Mesendoderm (in vitro differentiated cells): ENCODE results near the gene ADARB2.
A peak's percentile ranks its signal among the peaks of the same experiment; 100 is the strongest.

Source experiments
- DNase-seq: peaks from one replicate; pipeline ENCODE4 v3.0.0; 2013
- H2AK5ac ChIP-seq: 2 replicates; pipeline ENCODE4 v1.6.1; 2013; ENCODE audit warnings: low read length, inconsistent platforms
- H2BK120ac ChIP-seq: 2 replicates; pipeline ENCODE4 v1.6.1; 2013; ENCODE audit warnings: low read depth, mild to moderate bottlenecking, low read length, moderate library complexity, mixed read lengths
- H2BK15ac ChIP-seq: replicated peaks from 2 replicates; pipeline ENCODE4 v1.6.1; 2013; ENCODE audit warnings: low read depth, mild to moderate bottlenecking, moderate library complexity
- H2BK5ac ChIP-seq: 2 replicates; pipeline ENCODE4 v1.6.1; 2013; ENCODE audit warnings: low read length, inconsistent platforms
- H3K18ac ChIP-seq: 2 replicates; pipeline ENCODE4 v1.6.1; 2013; ENCODE audit warnings: mild to moderate bottlenecking, low read length, mixed read lengths
- H3K23ac ChIP-seq: one replicate; pipeline ENCODE4 v1.6.1; 2013; ENCODE audit warnings: low read length
- H3K27ac ChIP-seq: 2 replicates; pipeline ENCODE4 v1.5.1; 2013; ENCODE audit warnings: low read depth, mild to moderate bottlenecking, inconsistent platforms, low read length, moderate library complexity
- H3K27me3 ChIP-seq: 2 replicates; pipeline ENCODE4 v1.6.1; 2013; ENCODE audit warnings: low read length, control low read depth, mild to moderate bottlenecking, inconsistent platforms; ENCODE audit not compliant: insufficient read depth, poor library complexity
- H3K36me3 ChIP-seq: 2 replicates; pipeline ENCODE4 v1.6.1; 2013; ENCODE audit warnings: low read length, inconsistent platforms; ENCODE audit not compliant: control insufficient read depth, insufficient read depth
- H3K4ac ChIP-seq: one replicate; pipeline ENCODE4 v1.6.1; 2013; ENCODE audit warnings: low read depth, mild to moderate bottlenecking, low read length, moderate library complexity
- H3K4me1 ChIP-seq: 2 replicates; pipeline ENCODE4 v1.6.1; 2013; ENCODE audit warnings: low read depth, low read length, inconsistent platforms; ENCODE audit not compliant: control insufficient read depth
- H3K4me2 ChIP-seq: 2 replicates; pipeline ENCODE4 v1.6.1; 2013; ENCODE audit warnings: low read length
- H3K4me3 ChIP-seq: 2 replicates; pipeline ENCODE4 v1.5.1; 2013; ENCODE audit warnings: mild to moderate bottlenecking, low read length
- H3K56ac ChIP-seq: one replicate; pipeline ENCODE4 v1.6.1; 2013; ENCODE audit warnings: low read length
- H3K79me1 ChIP-seq: 2 replicates; pipeline ENCODE4 v1.6.1; 2013; ENCODE audit warnings: low read length, inconsistent platforms
- H3K79me2 ChIP-seq: 2 replicates; pipeline ENCODE4 v1.6.1; 2013; ENCODE audit warnings: mild to moderate bottlenecking, low read length; ENCODE audit not compliant: control insufficient read depth, insufficient read depth
- H3K9ac ChIP-seq: 2 replicates; pipeline ENCODE4 v1.6.1; 2013; ENCODE audit warnings: low read length, inconsistent platforms
- H4K5ac ChIP-seq: one replicate; pipeline ENCODE4 v1.6.1; 2013; ENCODE audit warnings: low read length
- H4K8ac ChIP-seq: one replicate; pipeline ENCODE4 v1.6.1; 2013; ENCODE audit warnings: low read depth, mild to moderate bottlenecking, control low read depth, low read length, moderate library complexity
- WGBS: extraction: QIAGEN DNeasy Blood & Tissue Kit; methylation state at CpG from one replicate; pipeline ENCODE4 v1.1.7; 2013; ENCODE audit warnings: low lambda C conversion rate, missing lambda C conversion rate; ENCODE audit not compliant: insufficient coverage; ENCODE audit errors: extremely low coverage; 5-methylcytosine and 5-hydroxymethylcytosine counted together

Gene ADARB2

DNA sequence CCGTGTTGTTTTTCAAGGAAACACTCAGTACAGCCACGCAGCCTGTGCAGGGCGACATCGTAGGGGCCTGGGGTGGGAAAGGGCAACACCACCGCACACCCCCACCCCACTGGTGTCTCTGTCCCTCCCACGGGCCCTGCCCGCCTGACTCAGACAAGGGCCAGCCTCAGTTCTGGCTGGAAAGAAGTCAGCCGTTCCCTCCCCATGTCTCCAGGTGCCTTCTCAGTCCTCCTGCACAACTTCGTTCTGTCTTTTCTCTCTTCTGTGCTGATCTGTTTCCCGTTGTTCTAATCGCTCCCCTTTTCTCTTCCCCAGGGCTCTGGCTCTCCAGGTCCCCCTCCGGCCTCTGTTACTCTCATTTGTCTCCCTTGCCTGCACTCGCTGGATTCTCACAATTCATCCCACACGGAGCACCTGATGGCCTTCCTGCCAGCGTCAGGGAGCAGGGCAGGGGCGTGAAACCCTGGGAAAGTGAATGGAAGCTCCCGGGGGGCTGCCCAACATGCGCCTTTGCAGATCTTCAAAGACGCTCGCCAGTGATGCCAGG, 583.4 kb downstream of the ADARB2 start:
- Histone ChIP-seq H3K9ac (no peak overlapping the region), H3K4ac (no peak overlapping the region), H2AK5ac (no peak overlapping the region), H3K4me3 (no peak overlapping the region), H4K5ac (no peak overlapping the region), H3K27me3 (no peaks in the 10 kb centered on the region), H3K27ac (no peak overlapping the region), H3K23ac (no peak overlapping the region), H3K56ac (peak overlapping the region; percentile 25), H3K4me2 (no peak overlapping the region), H3K18ac (no peak overlapping the region), H4K8ac (no peak overlapping the region), H3K79me1 (no peaks in the 10 kb centered on the region), H2BK5ac (no peak overlapping the region), H2BK120ac (no peak overlapping the region), H2BK15ac (no peak overlapping the region), H3K36me3 (no peaks in the 10 kb centered on the region), H3K79me2 (no peaks in the 10 kb centered on the region), H3K4me1 (no peaks in the 10 kb centered on the region)
- no CpG with 5 or more reads among the region's 20 CpGs for WGBS
- DNase-seq, result no peak

DNA sequence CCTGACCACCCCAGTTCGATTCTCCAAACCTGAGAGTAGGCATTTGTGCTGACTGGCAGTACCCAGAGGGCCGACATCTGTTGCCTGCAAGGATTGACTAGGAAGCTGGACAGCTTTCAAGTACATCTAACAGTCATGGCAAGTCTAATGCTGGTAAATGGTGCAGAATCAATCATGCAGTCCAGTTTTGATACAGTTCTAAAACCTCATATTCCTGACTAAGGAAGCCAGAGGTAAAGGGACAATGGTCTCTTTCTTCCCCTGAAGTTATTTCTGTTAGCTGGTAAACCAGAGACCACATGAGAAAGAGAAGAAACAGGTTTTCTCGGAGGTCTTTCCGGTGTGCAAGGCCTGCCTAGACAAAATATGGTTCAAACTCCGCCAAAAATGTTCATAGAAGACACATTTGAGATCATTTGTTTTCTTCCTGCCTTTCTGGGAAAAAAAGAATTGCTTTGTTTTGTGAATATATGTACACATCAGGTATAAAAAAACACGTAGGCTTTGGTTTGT, 584.0 kb downstream of the ADARB2 start:
- WGBS, result no CpG with 5 or more reads among the region's 6 CpGs
- no peak overlapping the region for H2BK5ac ChIP-seq

DNA sequence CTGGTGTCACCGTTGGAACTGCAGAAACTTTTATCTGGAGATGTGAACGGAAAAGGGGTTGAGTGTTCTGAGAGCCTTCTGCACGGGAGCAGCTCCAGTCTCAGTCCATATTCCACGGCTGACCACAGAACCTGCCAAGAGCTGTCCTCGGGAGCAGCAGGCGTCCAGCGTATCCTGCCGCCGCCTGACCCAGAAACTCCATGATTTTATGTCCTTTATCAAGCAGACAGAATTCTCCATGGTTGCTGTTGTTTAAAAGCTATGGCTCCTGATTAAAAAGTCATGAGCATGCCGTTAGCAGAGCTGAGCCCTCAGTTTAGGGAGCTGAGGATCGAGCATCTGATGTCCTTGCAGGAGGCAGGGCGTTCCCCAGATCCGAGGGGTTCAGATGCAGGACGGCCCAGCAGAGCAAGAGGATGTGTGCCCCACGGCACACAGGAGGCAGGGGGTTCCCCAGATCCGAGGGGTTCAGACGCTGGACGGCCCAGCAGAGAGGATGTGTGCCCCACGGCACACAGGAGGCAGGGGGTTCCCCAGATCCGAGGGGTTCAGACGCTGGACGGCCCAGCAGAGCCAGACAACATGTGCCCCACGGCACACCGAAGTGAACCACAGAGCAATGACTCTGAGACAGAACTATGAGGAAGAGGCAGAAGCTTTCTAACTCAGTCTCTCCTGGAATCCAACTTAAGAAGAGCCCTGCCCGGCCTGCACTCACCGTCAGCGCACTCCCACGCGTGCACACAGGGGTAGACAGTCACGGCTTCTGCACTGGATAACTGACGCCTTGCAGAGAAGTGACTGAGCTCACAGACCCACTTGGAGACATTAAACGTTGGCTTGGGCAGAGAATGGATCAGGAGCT, 584.7 kb downstream of the ADARB2 start:
- Histone ChIP-seq H3K9ac (no peak overlapping the region), H3K4me1 (no peaks in the 10 kb centered on the region), H3K27me3 (no peaks in the 10 kb centered on the region), H2BK5ac (no peak overlapping the region), H2BK15ac (no peak overlapping the region), H4K5ac (no peak overlapping the region), H3K56ac (no peak overlapping the region), H3K4ac (no peak overlapping the region), H3K79me1 (no peaks in the 10 kb centered on the region), H2BK120ac (no peak overlapping the region), H3K27ac (no peak overlapping the region), H3K4me2 (no peak overlapping the region), H3K23ac (no peak overlapping the region), H3K36me3 (no peaks in the 10 kb centered on the region), H2AK5ac (no peak overlapping the region), H3K18ac (no peak overlapping the region), H3K79me2 (no peaks in the 10 kb centered on the region), H4K8ac (no peak overlapping the region), H3K4me3 (no peak overlapping the region)
- DNase-seq, result no peak
- WGBS, result no CpG with 5 or more reads among the region's 32 CpGs

More for the DNA sequence above, 584.0 kb downstream of the ADARB2 start:
- Histone ChIP-seq H3K4ac (no peak overlapping the region), H3K27me3 (no peaks in the 10 kb centered on the region), H3K36me3 (no peaks in the 10 kb centered on the region), H4K5ac (no peak overlapping the region), H2AK5ac (no peak overlapping the region), H3K18ac (no peak overlapping the region), H3K27ac (no peak overlapping the region), H3K79me1 (no peaks in the 10 kb centered on the region), H3K56ac (no peak overlapping the region), H3K4me3 (no peak overlapping the region), H3K79me2 (no peaks in the 10 kb centered on the region), H3K4me1 (no peaks in the 10 kb centered on the region), H2BK120ac (no peak overlapping the region), H3K4me2 (no peak overlapping the region), H3K9ac (no peak overlapping the region), H2BK15ac (no peak overlapping the region), H3K23ac (no peak overlapping the region), H4K8ac (no peak overlapping the region)
- no peak for DNase-seq

DNA sequence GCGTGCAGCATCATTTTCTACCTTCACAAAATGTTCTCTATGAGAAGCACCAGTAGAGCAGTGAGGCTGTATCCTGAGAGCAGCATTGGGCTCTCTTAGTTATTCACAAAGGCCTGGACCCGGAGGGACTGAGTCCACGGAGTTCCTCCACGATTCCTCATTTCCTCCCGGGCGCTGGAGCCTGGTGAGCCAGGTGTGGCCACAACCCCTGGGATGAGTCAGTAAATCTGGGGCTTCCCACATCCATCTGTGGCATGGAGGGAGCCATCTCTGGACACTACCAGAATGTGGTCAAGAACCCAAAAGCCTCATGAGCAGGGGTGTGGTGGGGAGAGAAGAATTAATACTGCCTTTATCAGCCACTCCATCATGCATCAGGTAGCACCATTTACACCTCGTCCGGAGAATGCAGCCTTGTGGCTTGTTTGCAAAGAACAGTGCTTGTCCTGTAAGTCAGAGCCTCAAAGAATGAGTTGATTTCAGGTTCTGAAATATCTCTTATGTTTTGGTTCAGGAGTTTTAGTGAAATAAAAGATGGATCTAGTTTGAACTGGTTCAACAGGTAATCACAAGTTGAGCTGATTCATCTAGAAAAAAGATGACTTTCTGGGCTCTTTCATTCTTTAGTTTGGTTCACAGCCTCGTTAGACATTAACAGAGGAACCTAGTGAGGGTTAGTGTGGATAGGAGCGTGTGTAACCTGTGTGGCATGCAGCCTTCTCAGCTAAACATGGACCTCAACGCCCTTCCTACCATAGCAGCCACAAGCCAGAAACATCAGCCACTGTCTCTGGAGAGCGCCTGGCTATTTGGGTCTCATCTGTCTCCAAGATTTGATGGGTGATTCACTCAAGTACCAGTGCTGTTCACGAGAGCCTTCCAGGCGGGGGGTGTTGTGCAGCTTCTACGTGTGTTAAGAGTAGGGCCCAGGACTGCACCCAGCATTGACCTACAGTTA, 586.0 kb downstream of the ADARB2 start:
- no peaks in the 10 kb centered on the region for H3K27me3 ChIP-seq
- H3K36me3 ChIP-seq, result no peaks in the 10 kb centered on the region
- no peak overlapping the region for H3K9ac ChIP-seq
- no peaks in the 10 kb centered on the region for H3K4me1 ChIP-seq
- H3K56ac ChIP-seq, result no peak overlapping the region
- no peak for DNase-seq
- H3K79me1 ChIP-seq, result no peaks in the 10 kb centered on the region
- H2BK120ac ChIP-seq, result no peak overlapping the region
- no peak overlapping the region for H3K23ac ChIP-seq
- no peak overlapping the region for H3K4me3 ChIP-seq
- no peaks in the 10 kb centered on the region for H3K79me2 ChIP-seq
- H2BK15ac ChIP-seq, result no peak overlapping the region
- no peak overlapping the region for H3K4me2 ChIP-seq
- no peak overlapping the region for H3K4ac ChIP-seq
- H2AK5ac ChIP-seq, result no peak overlapping the region
- H2BK5ac ChIP-seq, result no peak overlapping the region
- no peak overlapping the region for H3K27ac ChIP-seq
- WGBS, result no CpG with 5 or more reads among the region's 15 CpGs
- no peak overlapping the region for H4K5ac ChIP-seq
- no peak overlapping the region for H4K8ac ChIP-seq
- H3K18ac ChIP-seq, result no peak overlapping the region

DNA sequence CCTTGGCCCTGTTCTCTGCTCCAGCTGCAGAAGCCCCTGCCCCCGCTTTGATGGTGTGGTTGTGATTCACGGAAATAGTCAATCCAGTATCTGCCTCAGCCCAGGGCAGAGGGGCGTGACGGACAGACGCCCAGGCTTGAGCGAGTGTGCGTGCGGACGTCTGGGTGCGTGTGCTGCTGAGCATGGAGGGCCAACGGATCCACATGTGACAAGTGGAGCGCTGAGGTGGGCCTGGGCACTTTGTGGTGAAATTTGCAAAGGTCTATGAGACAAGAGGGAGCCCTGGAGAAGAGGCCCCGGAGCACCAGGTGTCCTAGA, 586.7 kb downstream of the ADARB2 start:
- H2BK5ac ChIP-seq, result no peak overlapping the region
- H3K18ac ChIP-seq, result no peak overlapping the region
- no peak overlapping the region for H2AK5ac ChIP-seq
- WGBS, result no CpG with 5 or more reads among the region's 13 CpGs
- no peak overlapping the region for H2BK15ac ChIP-seq
- H3K4me2 ChIP-seq, result no peak overlapping the region
- H3K4ac ChIP-seq, result no peak overlapping the region
- no peak overlapping the region for H3K4me3 ChIP-seq
- H3K23ac ChIP-seq, result no peak overlapping the region
- no peak overlapping the region for H3K9ac ChIP-seq
- H3K4me1 ChIP-seq, result no peaks in the 10 kb centered on the region
- no peak for DNase-seq
- no peaks in the 10 kb centered on the region for H3K27me3 ChIP-seq
- no peak overlapping the region for H3K56ac ChIP-seq
- no peaks in the 10 kb centered on the region for H3K79me2 ChIP-seq
- H3K36me3 ChIP-seq, result no peaks in the 10 kb centered on the region
- H3K79me1 ChIP-seq, result no peaks in the 10 kb centered on the region
- H4K5ac ChIP-seq, result no peak overlapping the region
- no peak overlapping the region for H2BK120ac ChIP-seq
- no peak overlapping the region for H4K8ac ChIP-seq
- H3K27ac ChIP-seq, result no peak overlapping the region
